Endothelial cell of umbilical vein (primary cell): ENCODE results near the gene GPR108. TPM values are rescaled to one million over a fixed set of nuclear protein-coding genes. Genes with fewer than 3 reads are reported as not detected.

Source experiments
- BruUV-seq: library from RNA; stranded (reverse); fragments of 400-500 nt; replicated peaks from 2 replicates; lab custom pipeline; 2021; lab: Mats Ljungman, UMichigan
- CTCF ChIA-PET: fragments of 300-600, 350-600 bp; sonication (Branson Sonifier 250); formaldehyde crosslinking; loops from one replicate; lab custom pipeline; 2021; ENCODE audit warnings: antibody characterized with exemption, inconsistent platforms; lab: Charles Lee
- POLR2A ChIA-PET: fragments of 300-600, 350-600 bp; sonication (Branson Sonifier 250); formaldehyde crosslinking; loops from one replicate; lab custom pipeline; 2021; ENCODE audit warnings: antibody characterized with exemption, inconsistent platforms; lab: Charles Lee
- DNase-seq: peaks from one replicate; pipeline ENCODE4 v3.0.0-alpha.2; 2011; ENCODE audit warnings: low read depth, low spot score
- FAIRE-seq: peaks from 2 replicates; lab custom pipeline; 2011; peaks lifted over from hg19 to GRCh38; lab: Jason Lieb, UNC
- H2AFZ ChIP-seq: 2 replicates; pipeline ENCODE4 v1.6.0; 2012; ENCODE audit warnings: low read depth, low read length, control low read depth, inconsistent platforms
- H3K27ac ChIP-seq: 2 replicates; pipeline ENCODE4 v1.5.1; 2011; ENCODE audit warnings: low read depth, mild to moderate bottlenecking, control low read depth, low read length, moderate library complexity; ENCODE audit not compliant: insufficient read depth
- H3K27me3 ChIP-seq, 2 experiments: 2 replicates each; pipeline versions ENCODE4 v1.6.0 to v1.6.1; 2011; ENCODE audit warnings: low read length in 2 of 2, mixed read lengths in 1 of 2; ENCODE audit not compliant: control insufficient read depth in 2 of 2, insufficient read depth in 2 of 2
- H3K36me3 ChIP-seq, 2 experiments: 2 replicates in 1 of 2; 3 replicates in 1 of 2; pipeline ENCODE4 v1.5.1; 2011; ENCODE audit warnings: low read length in 2 of 2, mild to moderate bottlenecking in 1 of 2, moderate library complexity in 1 of 2; ENCODE audit not compliant: control insufficient read depth in 2 of 2, insufficient read depth in 2 of 2; ENCODE audit errors: extremely low read depth in 1 of 2
- H3K4me1 ChIP-seq: 3 replicates; pipeline ENCODE4 v1.5.1; 2011; ENCODE audit warnings: mild to moderate bottlenecking, low read length; ENCODE audit not compliant: control insufficient read depth, insufficient read depth; ENCODE audit errors: extremely low read depth
- H3K4me2 ChIP-seq: 2 replicates; pipeline ENCODE4 v1.6.1; 2011; ENCODE audit warnings: low read length, control low read depth, mixed read lengths; ENCODE audit not compliant: insufficient read depth
- H3K4me3 ChIP-seq, 3 experiments: fragments of 200-600 bp in 1 of 3; sonication (generic), shearing (Covaris generic) in 1 of 3; replicated peaks in 1 of 3; 2 replicates each; pipeline ENCODE4 v1.5.1; 2011 to 2016; ENCODE audit warnings: control low read depth in 3 of 3, low read length in 3 of 3, mild to moderate bottlenecking in 2 of 3, inconsistent platforms in 1 of 3, low read depth in 1 of 3, moderate library complexity in 1 of 3; ENCODE audit not compliant: insufficient read depth in 1 of 3
- H3K79me2 ChIP-seq: 2 replicates; pipeline ENCODE4 v1.6.0; 2012; ENCODE audit warnings: low read length, inconsistent platforms; ENCODE audit not compliant: control insufficient read depth, insufficient read depth
- H3K9ac ChIP-seq: replicated peaks from 2 replicates; pipeline ENCODE3; 2011; ENCODE audit warnings: low read length, control low read depth; ENCODE audit not compliant: insufficient read depth; ENCODE audit errors: extremely low read depth
- H3K9me1 ChIP-seq: replicated peaks from 3 replicates; pipeline ENCODE4 v1.6.0; 2011; ENCODE audit warnings: mild to moderate bottlenecking, low read length; ENCODE audit not compliant: control insufficient read depth, insufficient read depth; ENCODE audit errors: extremely low read depth
- H3K9me3 ChIP-seq: replicated peaks from 2 replicates; pipeline ENCODE4 v1.5.1; 2012; ENCODE audit warnings: low read length, inconsistent platforms; ENCODE audit not compliant: control insufficient read depth, insufficient read depth
- H4K20me1 ChIP-seq: replicated peaks from 2 replicates; pipeline ENCODE3; 2011; ENCODE audit warnings: mild to moderate bottlenecking, low read length; ENCODE audit not compliant: control insufficient read depth, insufficient read depth; ENCODE audit errors: extremely low read depth
- EZH2 ChIP-seq: IDR thresholded peaks from 2 replicates; pipeline ENCODE4 v1.6.1; 2012; ENCODE audit warnings: borderline replicate concordance, low read depth, mild to moderate bottlenecking, moderate library complexity, low read length, inconsistent platforms; ENCODE audit not compliant: severe bottlenecking
- FOS ChIP-seq: IDR thresholded peaks from 2 replicates; pipeline ENCODE4 v1.6.1; 2011; ENCODE audit warnings: mild to moderate bottlenecking, low read length, moderate library complexity, borderline replicate concordance; ENCODE audit not compliant: insufficient read depth
- GATA2 ChIP-seq: IDR thresholded peaks from 2 replicates; pipeline ENCODE4 v1.7.0; 2011; ENCODE audit warnings: low read depth, mild to moderate bottlenecking, moderate library complexity, mixed read lengths, low read length; ENCODE audit not compliant: insufficient read length, insufficient read depth
- JUN ChIP-seq: IDR thresholded peaks from 2 replicates; pipeline ENCODE4 v1.6.1; 2011; ENCODE audit warnings: borderline replicate concordance, low read depth; ENCODE audit not compliant: insufficient read length, insufficient read depth
- MYC ChIP-seq: IDR thresholded peaks from one replicate; pipeline ENCODE4 v1.6.1; 2011; ENCODE audit warnings: mild to moderate bottlenecking, low read depth, low read length
- POLR2A ChIP-seq: IDR thresholded peaks from 2 replicates; pipeline ENCODE4 v1.6.1; 2012; ENCODE audit warnings: low read depth, mild to moderate bottlenecking, control low read depth, low read length
- POLR2AphosphoS5 ChIP-seq: IDR thresholded peaks from 2 replicates; pipeline ENCODE4 v1.6.1; 2012; ENCODE audit warnings: low read depth, mild to moderate bottlenecking, control low read depth, low read length, moderate library complexity; ENCODE audit not compliant: insufficient read depth
- dilution Hi-C: fragments of 300-500 bp; cut with MboI; formaldehyde crosslinking; loops from one replicate; pipeline ENCODE4 v1.15.0; 2019; ENCODE audit warnings: low sequenced_read_pairs; ENCODE audit not compliant: extremely low pct_ligation_motif_present
- intact Hi-C: fragments of 100-400 bp; cut with micrococcal nuclease; formaldehyde crosslinking; loops from one replicate; pipeline ENCODE4 v1.10.0; 2022
- polyA plus RNA-seq, 4 experiments: library from polyadenylated mRNA; depleted of rRNA in 3 of 4; stranded (reverse) in 3 of 4; unstranded in 1 of 4; fragments of >200 nt; gene quantifications; 2 replicates each; pipeline versions ENCODE4 v1.2.1 to v1.2.3, GENCODE V29; 2011 to 2012; ENCODE audit warnings: missing spikeins in 1 of 4
- total RNA-seq: library from RNA; stranded (reverse); gene quantifications from 2 replicates; pipeline ENCODE4 v1.2.3, GENCODE V29; 2021
- TF ChIP-seq, protein P1 (sequence below), 2 donors: IDR thresholded peaks; 1 replicate in 1 of 2; 2 replicates in 1 of 2; pipeline ENCODE4 v1.5.1; 2011; ENCODE audit warnings: low read length in 2 of 2, mild to moderate bottlenecking in 2 of 2, moderate library complexity in 2 of 2, control low read depth in 1 of 2, inconsistent platforms in 1 of 2, low read depth in 1 of 2; ENCODE audit not compliant: insufficient read depth in 1 of 2; ENCODE audit errors: extremely low read depth in 1 of 2
- TF ChIP-seq, protein P2 (sequence below): IDR thresholded peaks from 2 replicates; pipeline ENCODE4 v1.6.1; 2011; ENCODE audit not compliant: insufficient read depth, insufficient read length

GPR108 gene
- total and polyA plus RNA-seq, 2 donors (not counting 3 experiments of a cell fraction or from before 2014, with no cell fraction given), result 68.5 to 80.2 TPM

DNA sequence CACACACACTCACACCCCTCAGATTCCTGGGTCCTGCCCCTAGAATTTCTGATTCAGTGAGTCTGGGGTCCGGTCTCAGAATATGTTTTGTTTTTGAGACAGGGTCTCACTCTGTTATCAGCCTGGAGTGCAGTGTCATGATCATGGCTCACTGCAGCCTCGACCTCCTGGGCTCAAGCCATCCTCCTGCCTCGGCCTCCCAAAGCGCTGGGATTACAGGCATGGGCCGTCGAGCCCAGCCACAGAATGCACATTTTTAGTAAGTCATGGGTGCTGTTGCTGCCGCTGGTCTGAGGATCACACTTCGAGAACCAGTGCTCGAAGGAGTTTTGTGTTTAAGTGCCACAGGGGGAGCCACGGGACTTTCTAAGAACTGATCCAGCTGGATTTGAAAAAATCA lies 45.4 kb downstream of the GPR108 start:
- no peaks in the 10 kb centered on the region for H3K27me3 ChIP-seq
- no peaks in the 10 kb centered on the region for H3K79me2 ChIP-seq
- no peak overlapping the region for H3K4me3 ChIP-seq
- H4K20me1 ChIP-seq, result no peaks in the 10 kb centered on the region
- POLR2A ChIA-PET, result no interaction called here
- dilution Hi-C loops, result no loop called here
- no TSS peak for BruUV-seq
- FAIRE-seq, result no peak
- intact Hi-C loops, result no loop called here
- H2AFZ ChIP-seq, result no peak overlapping the region
- no peaks in the 10 kb centered on the region for H3K36me3 ChIP-seq
- H3K4me1 ChIP-seq, result no peaks in the 10 kb centered on the region
- no peaks in the 10 kb centered on the region for H3K9me3 ChIP-seq
- no peak for DNase-seq
- no peak overlapping the region for H3K4me2 ChIP-seq
- no peak overlapping the region for H3K9ac ChIP-seq
- CTCF ChIA-PET, result no interaction called here
- TF ChIP-seq JUN (no peak), GATA2 (no peak), FOS (no peak), POLR2AphosphoS5 (no peak), EZH2 (no peak)
- TF ChIP-seq, protein P1, sequence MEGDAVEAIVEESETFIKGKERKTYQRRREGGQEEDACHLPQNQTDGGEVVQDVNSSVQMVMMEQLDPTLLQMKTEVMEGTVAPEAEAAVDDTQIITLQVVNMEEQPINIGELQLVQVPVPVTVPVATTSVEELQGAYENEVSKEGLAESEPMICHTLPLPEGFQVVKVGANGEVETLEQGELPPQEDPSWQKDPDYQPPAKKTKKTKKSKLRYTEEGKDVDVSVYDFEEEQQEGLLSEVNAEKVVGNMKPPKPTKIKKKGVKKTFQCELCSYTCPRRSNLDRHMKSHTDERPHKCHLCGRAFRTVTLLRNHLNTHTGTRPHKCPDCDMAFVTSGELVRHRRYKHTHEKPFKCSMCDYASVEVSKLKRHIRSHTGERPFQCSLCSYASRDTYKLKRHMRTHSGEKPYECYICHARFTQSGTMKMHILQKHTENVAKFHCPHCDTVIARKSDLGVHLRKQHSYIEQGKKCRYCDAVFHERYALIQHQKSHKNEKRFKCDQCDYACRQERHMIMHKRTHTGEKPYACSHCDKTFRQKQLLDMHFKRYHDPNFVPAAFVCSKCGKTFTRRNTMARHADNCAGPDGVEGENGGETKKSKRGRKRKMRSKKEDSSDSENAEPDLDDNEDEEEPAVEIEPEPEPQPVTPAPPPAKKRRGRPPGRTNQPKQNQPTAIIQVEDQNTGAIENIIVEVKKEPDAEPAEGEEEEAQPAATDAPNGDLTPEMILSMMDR (IDR thresholded peaks at IDR 0.05; ENCODE audit: extremely low read depth in 1 of 2, insufficient read depth in 1 of 2, low read depth in 1 of 2, low read length in 2 of 2), result no peak
- no peaks in the 10 kb centered on the region for H3K9me1 ChIP-seq
- no peak overlapping the region for H3K27ac ChIP-seq

DNA sequence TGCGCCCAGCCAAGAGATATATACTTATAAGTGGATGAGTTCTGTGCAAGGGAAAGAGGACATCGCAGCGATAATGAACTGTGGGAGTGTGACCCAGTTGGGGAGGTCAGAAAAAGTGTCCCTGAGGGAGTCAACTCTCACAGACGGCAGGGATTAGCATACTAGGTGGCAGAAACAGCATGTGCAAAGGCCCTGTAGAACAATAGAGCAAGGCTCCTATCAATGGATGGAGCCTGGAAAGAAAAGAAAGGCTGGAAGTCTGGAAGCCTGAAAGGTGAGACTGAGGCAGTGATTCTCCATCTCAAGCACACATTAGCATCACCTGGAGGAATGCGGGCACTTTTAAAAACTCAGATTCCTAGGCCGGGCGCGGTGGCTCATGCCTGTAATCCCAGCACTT lies 46.0 kb downstream of the GPR108 start:
- Histone ChIP-seq H3K27me3 (no peaks in the 10 kb centered on the region), H3K27ac (no peak overlapping the region), H3K9ac (no peak overlapping the region), H2AFZ (no peak overlapping the region), H3K79me2 (no peaks in the 10 kb centered on the region), H3K9me3 (no peaks in the 10 kb centered on the region), H3K9me1 (no peaks in the 10 kb centered on the region), H3K4me2 (no peak overlapping the region), H3K4me3 (no peak overlapping the region), H4K20me1 (no peaks in the 10 kb centered on the region), H3K4me1 (no peaks in the 10 kb centered on the region), H3K36me3 (no peaks in the 10 kb centered on the region)
- no peak for FAIRE-seq
- intact Hi-C loops, result no loop called here
- dilution Hi-C loops, result no loop called here
- POLR2A ChIA-PET, result no interaction called here
- DNase-seq, result no peak
- TF ChIP-seq, protein P1 (IDR thresholded peaks at IDR 0.05; ENCODE audit: extremely low read depth in 1 of 2, insufficient read depth in 1 of 2, low read depth in 1 of 2, low read length in 2 of 2), result no peak
- TF ChIP-seq MYC, result no peak
- no peak for TF ChIP-seq FOS
- TF ChIP-seq POLR2AphosphoS5, result no peak
- no peak for TF ChIP-seq EZH2
- TF ChIP-seq POLR2A, result no peak
- TF ChIP-seq GATA2, result no peak
- no peak for TF ChIP-seq JUN
- TF ChIP-seq, protein P2, sequence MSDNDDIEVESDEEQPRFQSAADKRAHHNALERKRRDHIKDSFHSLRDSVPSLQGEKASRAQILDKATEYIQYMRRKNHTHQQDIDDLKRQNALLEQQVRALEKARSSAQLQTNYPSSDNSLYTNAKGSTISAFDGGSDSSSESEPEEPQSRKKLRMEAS, result no peak
- CTCF ChIA-PET, result interaction anchor here (1.1 kb wide), 1 partner anchor 39 kb away, joined by 3 read pairs; no protein-coding TSS in a partner anchor
- no TSS peak for BruUV-seq
